Neural progenitor cell (in vitro differentiated cells): ENCODE measurements around the gene GLRA1. TPM values are rescaled to one million over a fixed set of nuclear protein-coding genes. Genes with fewer than 3 reads are reported as not detected.

Source experiments
- DNase-seq: peaks from one replicate; pipeline ENCODE4 v3.0.0-alpha.2; 2016; ENCODE audit warnings: low spot score
- H2AFZ ChIP-seq: fragments of 200-600 bp; sonication (generic); replicated peaks from 2 replicates; pipeline ENCODE4 v1.6.1; 2016; ENCODE audit warnings: antibody characterized with exemption
- H3F3A ChIP-seq: fragments of 200-600 bp; sonication (generic); 2 replicates; pipeline ENCODE4 v1.6.1; 2016; ENCODE audit warnings: antibody characterized with exemption, low read depth
- H3K27ac ChIP-seq: fragments of 200-600 bp; sonication (generic); 2 replicates; pipeline ENCODE4 v1.5.1; 2016; ENCODE audit warnings: mild to moderate bottlenecking
- H3K27me3 ChIP-seq: fragments of 200-600 bp; sonication (generic); 2 replicates; pipeline ENCODE4 v1.6.1; 2016; ENCODE audit warnings: mild to moderate bottlenecking, moderate library complexity
- H3K36me3 ChIP-seq: fragments of 200-600 bp; sonication (generic); 2 replicates; pipeline ENCODE4 v1.5.1; 2016
- H3K4me1 ChIP-seq: fragments of 200-600 bp; sonication (generic); 2 replicates; pipeline ENCODE4 v1.6.1; 2016; ENCODE audit warnings: mixed run types
- H3K4me2 ChIP-seq: fragments of 200-600 bp; sonication (generic); 2 replicates; pipeline ENCODE4 v1.6.1; 2016
- H3K4me3 ChIP-seq: fragments of 200-600 bp; sonication (generic); 2 replicates; pipeline ENCODE4 v1.5.1; 2016
- H3K79me2 ChIP-seq: fragments of 200-600 bp; sonication (generic); 2 replicates; pipeline ENCODE4 v1.6.1; 2016; ENCODE audit warnings: low read depth
- H3K9ac ChIP-seq: fragments of 200-600 bp; sonication (generic); 2 replicates; pipeline ENCODE4 v1.6.1; 2016
- H3K9me3 ChIP-seq: fragments of 200-600 bp; sonication (generic); 2 replicates; pipeline ENCODE4 v1.5.1; 2016; ENCODE audit warnings: low read depth
- H4K20me1 ChIP-seq: fragments of 200-600 bp; sonication (generic); 2 replicates; pipeline ENCODE4 v1.6.1; 2016; ENCODE audit warnings: low read depth
- H3K27ac Mint-ChIP-seq: 3 replicates; pipeline ENCODE4 v1.8.0; 2021; ENCODE audit warnings: mixed read lengths
- H3K27me3 Mint-ChIP-seq: 2 replicates; pipeline ENCODE4 v1.8.0; 2022; ENCODE audit warnings: low read depth, mild to moderate bottlenecking, inconsistent platforms, moderate library complexity, mixed read lengths; ENCODE audit not compliant: insufficient read depth
- H3K36me3 Mint-ChIP-seq: 3 replicates; pipeline ENCODE4 v1.8.0; 2021; ENCODE audit warnings: mixed read lengths
- H3K4me1 Mint-ChIP-seq: 3 replicates; pipeline ENCODE4 v1.8.0; 2021; ENCODE audit warnings: mixed read lengths
- H3K4me3 Mint-ChIP-seq: 3 replicates; pipeline ENCODE4 v1.8.0; 2021; ENCODE audit warnings: mild to moderate bottlenecking, moderate library complexity, mixed read lengths
- H3K9me3 Mint-ChIP-seq: 3 replicates; pipeline ENCODE4 v1.8.0; 2020; ENCODE audit warnings: mixed read lengths
- EZH2 ChIP-seq: fragments of 200-600 bp; sonication (generic); IDR thresholded peaks from 2 replicates; pipeline ENCODE4 v1.6.1; 2017; ENCODE audit warnings: antibody characterized with exemption, mild to moderate bottlenecking, moderate library complexity
- EZH2phosphoT487 ChIP-seq: fragments of 200-600 bp; sonication (generic); IDR thresholded peaks from 2 replicates; pipeline ENCODE4 v1.6.1; 2017; ENCODE audit warnings: antibody characterized with exemption
- total RNA-seq: library from RNA; depleted of rRNA; stranded (reverse); fragments of >200 nt; gene quantifications from 2 replicates; pipeline ENCODE4 v1.2.3, GENCODE V29; 2015; ENCODE audit warnings: low replicate concordance
- TF ChIP-seq, protein P1 (sequence below): fragments of 200-600 bp; sonication (generic); IDR thresholded peaks from 2 replicates; pipeline ENCODE4 v1.5.1; 2017; ENCODE audit warnings: antibody characterized with exemption, mild to moderate bottlenecking

GLRA1 gene
- total RNA-seq, 1 donor from 2014 or later, result not detected

DNA sequence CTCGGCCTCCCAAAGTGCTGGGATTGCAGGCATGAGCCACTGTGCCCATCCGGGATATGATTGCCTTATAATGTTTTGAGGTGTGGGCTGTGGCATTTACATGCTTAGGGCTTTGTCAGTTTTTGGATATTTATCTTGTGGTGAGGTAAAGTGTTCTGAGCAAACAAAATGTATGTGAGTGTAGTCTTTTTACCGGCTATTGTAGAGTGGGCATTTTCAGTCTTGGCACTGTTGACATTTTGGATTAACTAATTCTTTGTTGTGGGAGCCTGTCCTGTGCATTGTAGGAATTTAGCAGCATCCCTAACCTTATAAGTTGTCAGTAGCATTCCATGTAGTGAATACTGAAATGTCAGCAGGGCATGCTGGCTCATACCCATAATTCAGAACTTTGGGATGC is 131.3 kb downstream of the GLRA1 start:
- Histone ChIP-seq H3K4me2 (no peak overlapping the region), H3K27me3 (no peaks in the 10 kb centered on the region), H3K9me3 (no peaks in the 10 kb centered on the region), H4K20me1 (peaks cover 84% of the 10 kb centered on the region), H3K9ac (no peak overlapping the region), H3K4me1 (no peaks in the 10 kb centered on the region), H2AFZ (no peak overlapping the region), H3K4me3 (no peak overlapping the region), H3K27ac (no peak overlapping the region), H3F3A (no peaks in the 10 kb centered on the region), H3K79me2 (peaks cover 99% of the 10 kb centered on the region), H3K36me3 (peaks cover 54% of the 10 kb centered on the region)
- Mint-ChIP-seq H3K9me3 (no peaks in the 10 kb centered on the region), H3K27ac (no peak overlapping the region), H3K4me3 (no peak overlapping the region), H3K27me3 (no peaks in the 10 kb centered on the region), H3K36me3 (peaks cover 62% of the 10 kb centered on the region), H3K4me1 (no peaks in the 10 kb centered on the region)
- no peak for TF ChIP-seq EZH2phosphoT487
- TF ChIP-seq EZH2, result no peak
- TF ChIP-seq, protein P1, sequence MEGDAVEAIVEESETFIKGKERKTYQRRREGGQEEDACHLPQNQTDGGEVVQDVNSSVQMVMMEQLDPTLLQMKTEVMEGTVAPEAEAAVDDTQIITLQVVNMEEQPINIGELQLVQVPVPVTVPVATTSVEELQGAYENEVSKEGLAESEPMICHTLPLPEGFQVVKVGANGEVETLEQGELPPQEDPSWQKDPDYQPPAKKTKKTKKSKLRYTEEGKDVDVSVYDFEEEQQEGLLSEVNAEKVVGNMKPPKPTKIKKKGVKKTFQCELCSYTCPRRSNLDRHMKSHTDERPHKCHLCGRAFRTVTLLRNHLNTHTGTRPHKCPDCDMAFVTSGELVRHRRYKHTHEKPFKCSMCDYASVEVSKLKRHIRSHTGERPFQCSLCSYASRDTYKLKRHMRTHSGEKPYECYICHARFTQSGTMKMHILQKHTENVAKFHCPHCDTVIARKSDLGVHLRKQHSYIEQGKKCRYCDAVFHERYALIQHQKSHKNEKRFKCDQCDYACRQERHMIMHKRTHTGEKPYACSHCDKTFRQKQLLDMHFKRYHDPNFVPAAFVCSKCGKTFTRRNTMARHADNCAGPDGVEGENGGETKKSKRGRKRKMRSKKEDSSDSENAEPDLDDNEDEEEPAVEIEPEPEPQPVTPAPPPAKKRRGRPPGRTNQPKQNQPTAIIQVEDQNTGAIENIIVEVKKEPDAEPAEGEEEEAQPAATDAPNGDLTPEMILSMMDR, result no peak
- DNase-seq, result no peak

DNA sequence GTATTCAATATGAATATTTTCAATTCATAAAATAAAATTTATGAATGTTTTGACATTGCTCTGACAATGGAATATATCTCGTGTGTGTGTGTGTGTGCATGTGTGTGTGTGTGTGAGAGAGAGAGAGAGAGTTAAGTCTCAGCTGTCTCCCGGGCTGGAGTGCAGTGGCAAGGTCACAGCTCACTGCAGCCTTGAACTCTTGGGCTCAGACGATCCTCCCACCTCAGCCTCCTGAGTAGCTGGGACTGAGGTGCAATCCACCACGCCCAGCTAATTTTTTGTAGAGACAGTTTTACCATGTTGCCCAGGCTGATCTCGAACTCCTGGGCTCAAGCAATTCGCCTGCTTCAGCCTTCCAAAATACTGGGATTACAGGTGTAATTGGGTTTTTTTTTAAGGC is 136.8 kb downstream of the GLRA1 start:
- peaks cover 99% of the 10 kb centered on the region for H3K79me2 ChIP-seq
- H3K4me3 ChIP-seq, result no peak overlapping the region
- Mint-ChIP-seq H3K27ac (no peak overlapping the region), H3K4me3 (no peak overlapping the region), H3K4me1 (peaks cover 11% of the 10 kb centered on the region), H3K9me3 (no peaks in the 10 kb centered on the region), H3K36me3 (peaks cover 41% of the 10 kb centered on the region), H3K27me3 (peaks cover 2% of the 10 kb centered on the region)
- no peak overlapping the region for H2AFZ ChIP-seq
- no peaks in the 10 kb centered on the region for H3F3A ChIP-seq
- no peak overlapping the region for H3K4me2 ChIP-seq
- H3K4me1 ChIP-seq, result no peaks in the 10 kb centered on the region
- DNase-seq, result no peak
- peaks cover 91% of the 10 kb centered on the region for H4K20me1 ChIP-seq
- no peaks in the 10 kb centered on the region for H3K9me3 ChIP-seq
- TF ChIP-seq EZH2phosphoT487, result no peak
- TF ChIP-seq EZH2, result no peak
- TF ChIP-seq, protein P1, result no peak
- H3K9ac ChIP-seq, result no peak overlapping the region
- H3K27ac ChIP-seq, result no peak overlapping the region
- peaks cover 23% of the 10 kb centered on the region for H3K36me3 ChIP-seq
- H3K27me3 ChIP-seq, result no peaks in the 10 kb centered on the region

DNA sequence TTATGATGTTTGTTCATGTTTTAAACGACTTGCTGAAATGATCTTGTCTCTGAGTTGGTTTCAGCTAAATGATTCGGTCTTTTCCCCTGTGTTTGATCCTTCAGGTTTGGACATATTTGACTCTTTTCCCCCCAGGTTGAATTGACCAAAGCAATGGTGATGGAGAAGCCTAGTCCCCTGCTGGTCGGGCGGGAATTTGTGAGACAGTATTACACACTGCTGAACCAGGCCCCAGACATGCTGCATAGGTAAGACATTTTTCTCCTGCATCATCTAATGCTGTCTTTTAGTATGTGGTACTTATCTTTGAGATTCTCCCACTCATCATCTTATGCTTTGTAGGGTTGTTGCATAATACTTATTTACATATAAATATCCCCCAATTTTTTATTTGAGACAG is 138.2 kb downstream of the GLRA1 start:
- Mint-ChIP-seq H3K9me3 (no peaks in the 10 kb centered on the region), H3K27ac (no peak overlapping the region), H3K4me3 (no peak overlapping the region), H3K36me3 (peaks cover 37% of the 10 kb centered on the region), H3K27me3 (peaks cover 2% of the 10 kb centered on the region), H3K4me1 (peaks cover 11% of the 10 kb centered on the region)
- no peak overlapping the region for H2AFZ ChIP-seq
- peaks cover 92% of the 10 kb centered on the region for H4K20me1 ChIP-seq
- H3K27me3 ChIP-seq, result no peaks in the 10 kb centered on the region
- peaks cover 12% of the 10 kb centered on the region for H3K36me3 ChIP-seq
- TF ChIP-seq EZH2 (no peak), EZH2phosphoT487 (no peak)
- TF ChIP-seq, protein P1, result no peak
- no peaks in the 10 kb centered on the region for H3K9me3 ChIP-seq
- H3K4me2 ChIP-seq, result no peak overlapping the region
- no peaks in the 10 kb centered on the region for H3K4me1 ChIP-seq
- H3K9ac ChIP-seq, result no peak overlapping the region
- no peak overlapping the region for H3K4me3 ChIP-seq
- H3K79me2 ChIP-seq, result peaks cover 99% of the 10 kb centered on the region
- no peak for DNase-seq
- H3F3A ChIP-seq, result no peaks in the 10 kb centered on the region
- no peak overlapping the region for H3K27ac ChIP-seq
